GM12875 (cell line): ENCODE results near the gene CATSPERZ.
A peak's percentile ranks its signal among the peaks of the same experiment; 100 is the strongest.

Experiments
- H3K4me3 ChIP-seq: one replicate; pipeline ENCODE4 v1.5.1; 2011; ENCODE audit warnings: low read depth, low read length, control low read depth
- CTCF ChIP-seq: IDR thresholded peaks from 2 replicates; pipeline ENCODE4 v1.5.1; 2011; ENCODE audit warnings: low read depth, mild to moderate bottlenecking, control low read depth, inconsistent platforms, low read length, moderate library complexity, borderline replicate concordance; ENCODE audit not compliant: insufficient read depth

The CATSPERZ gene

GRCh38 chr11:64314805-64315561, 14.8 kb downstream of the CATSPERZ start:
- no peak overlapping the region for H3K4me3 ChIP-seq
- no peak for TF ChIP-seq CTCF

- H3K4me3 ChIP-seq: peak overlapping the region; percentile 85
These were observed 15.7 kb downstream of the CATSPERZ start for GRCh38 chr11:64315667-64316526.

- H3K4me3 ChIP-seq: peak overlapping the region; percentile 85
- 0 out of 2 replicates have a peak, but pooled peaks have one; percentile 21 for TF ChIP-seq CTCF
These were observed 16.6 kb downstream of the CATSPERZ start for GRCh38 chr11:64316672-64317324.

GRCh38 chr11:64317325-64317960, 17.3 kb downstream of the CATSPERZ start, which contains the start of gene TRMT112:
TSS of gene TRMT112 (minus strand) at chr11:64317559. CDS start at chr11:64317526, 33 bp downstream.
- peak within 1 kb of the TSS; percentile 85 for H3K4me3 ChIP-seq
- no peak for TF ChIP-seq CTCF

- peak; percentile 31; the same call in 1 of the 2 replicates for TF ChIP-seq CTCF
- H3K4me3 ChIP-seq: peak within 1 kb of the TSS; percentile 85
These were observed 18.0 kb downstream of the CATSPERZ start, which contains the start of gene PRDX5 for GRCh38 chr11:64317961-64318765. TSS of gene PRDX5 (plus strand) at chr11:64318121. CDS start at chr11:64318216, 95 bp downstream.

- TF ChIP-seq CTCF: no peak
- peak overlapping the region; percentile 85 for H3K4me3 ChIP-seq
These were observed 18.9 kb downstream of the CATSPERZ start for GRCh38 chr11:64318766-64319761.
